ENCODE results near the gene ZBTB1. TPM values are rescaled to one million over a fixed set of nuclear protein-coding genes. Genes with fewer than 3 reads are reported as not detected.
A peak's percentile ranks its signal among the peaks of the same experiment; 100 is the strongest.

ZBTB1 gene
- total RNA-seq, 1 experiment from 2014 or later = 37.8 TPM

- no peak within 1 kb of the TSS for H2BK12ac ChIP-seq (ENCODE audit: insufficient read length, low read depth, low read length)
- Mint-ChIP-seq H3K27ac (peak within 1 kb of the TSS in 1 of 3 experiments; percentile 36; a peak in 2 of 7 replicates), H3K27me3 (ENCODE audit: low read depth) (peaks cover 15% of the 10 kb centered on the region), H3K9me3 (no peaks in the 10 kb centered on the region), H3K4me3 (peak within 1 kb of the TSS; percentile 56 to 74), H3K36me3 (ENCODE audit: insufficient read depth in 1 of 3, low read depth in 3 of 3) (no peaks in the 10 kb centered on the region), H3K4me1 (peaks cover 17 to 24% of the 10 kb centered on the region in 2 experiments)
- H3K18ac ChIP-seq (ENCODE audit: insufficient read length, low read depth, low read length) = no peak within 1 kb of the TSS
- H3K27me3 ChIP-seq (ENCODE audit: insufficient read depth, low read length) = no peaks in the 10 kb centered on the region; the same call in 1 of the 2 replicates
- H3K23me2 ChIP-seq (ENCODE audit: insufficient read length, low read depth, low read length, poor library complexity, severe bottlenecking) = peaks cover 2% of the 10 kb centered on the region
- no peaks in the 10 kb centered on the region for H3K79me2 ChIP-seq (ENCODE audit: insufficient read depth, low read length)
- H4K20me1 ChIP-seq (ENCODE audit: control insufficient read depth, insufficient read depth, insufficient read length) = no peaks in the 10 kb centered on the region
- no peak within 1 kb of the TSS for H3K27ac ChIP-seq (ENCODE audit: insufficient read length, low read depth, low read length)
- no peak within 1 kb of the TSS for H2BK20ac ChIP-seq (ENCODE audit: low read depth, low read length, poor library complexity, severe bottlenecking)
- H2BK15ac ChIP-seq (ENCODE audit: low read depth, low read length) = no peak within 1 kb of the TSS
- H4K91ac ChIP-seq (ENCODE audit: insufficient read length, low read depth, low read length) = no peak within 1 kb of the TSS
- no peak within 1 kb of the TSS for H3K4ac ChIP-seq (ENCODE audit: low read depth, low read length)
- no peak within 1 kb of the TSS for H2AK5ac ChIP-seq (ENCODE audit: insufficient read length, low read length)
- no peak within 1 kb of the TSS for H3K23ac ChIP-seq (ENCODE audit: insufficient read length, low read depth, low read length)
- no peak within 1 kb of the TSS for H3K9ac ChIP-seq (ENCODE audit: extremely low read depth, insufficient read length, low read length)
- H3K79me1 ChIP-seq (ENCODE audit: insufficient read depth, low read depth, low read length, poor library complexity, severe bottlenecking) = no peaks in the 10 kb centered on the region
- no peak within 1 kb of the TSS for H3T11ph ChIP-seq (ENCODE audit: low read length)
- no peak within 1 kb of the TSS for H2BK5ac ChIP-seq (ENCODE audit: insufficient read length, low read length)
- peak within 1 kb of the TSS; percentile 43 for H3K4me2 ChIP-seq (ENCODE audit: insufficient read depth, insufficient read length, low read length)
- no peaks in the 10 kb centered on the region for H3K4me1 ChIP-seq (ENCODE audit: insufficient read depth, low read length)
- TF ChIP-seq CTCF (conservative IDR thresholded peaks at IDR 0.05) = no peak
- no peak within 1 kb of the TSS for H2AFZ ChIP-seq (ENCODE audit: low read length)
- H4K5ac ChIP-seq (ENCODE audit: insufficient read length, low read depth, low read length) = no peak within 1 kb of the TSS
- DNase-seq = peak; percentile 42
- WGBS (ENCODE audit: extremely low coverage, insufficient read length, low lambda C conversion rate) = no CpG with 5 or more reads among the region's 54 CpGs
- H3K9me3 ChIP-seq (ENCODE audit: control insufficient read depth, low read depth, low read length) = no peaks in the 10 kb centered on the region
- H4K8ac ChIP-seq (replicated peaks; ENCODE audit: insufficient read length, low read depth, low read length) = no peak within 1 kb of the TSS
- no peak within 1 kb of the TSS for H3K14ac ChIP-seq (ENCODE audit: insufficient read depth, low read length)
- H3K56ac ChIP-seq (ENCODE audit: insufficient read length, low read depth, low read length) = no peak within 1 kb of the TSS
- H2BK120ac ChIP-seq (ENCODE audit: low read depth, low read length, poor library complexity, severe bottlenecking) = no peak within 1 kb of the TSS
Measured at GRCh38 chr14:64549791-64550620, 45.4 kb downstream of the ZBTB1 start, which contains the start of gene PPP1R36. Gene PPP1R36 (plus strand): TSS chr14:64549961. CDS start chr14:64549998, 37 bp downstream.
